ENCODE results near the gene RBM6. TPM values are rescaled to one million over a fixed set of nuclear protein-coding genes. Genes with fewer than 3 reads are reported as not detected.

The RBM6 gene
- total and polyA plus RNA-seq, 9 of the 15 experiments (the other 6 are each of a cell fraction or from before 2014, with no cell fraction given): 19.9 to 82.2 (median 57.8) TPM

DNA sequence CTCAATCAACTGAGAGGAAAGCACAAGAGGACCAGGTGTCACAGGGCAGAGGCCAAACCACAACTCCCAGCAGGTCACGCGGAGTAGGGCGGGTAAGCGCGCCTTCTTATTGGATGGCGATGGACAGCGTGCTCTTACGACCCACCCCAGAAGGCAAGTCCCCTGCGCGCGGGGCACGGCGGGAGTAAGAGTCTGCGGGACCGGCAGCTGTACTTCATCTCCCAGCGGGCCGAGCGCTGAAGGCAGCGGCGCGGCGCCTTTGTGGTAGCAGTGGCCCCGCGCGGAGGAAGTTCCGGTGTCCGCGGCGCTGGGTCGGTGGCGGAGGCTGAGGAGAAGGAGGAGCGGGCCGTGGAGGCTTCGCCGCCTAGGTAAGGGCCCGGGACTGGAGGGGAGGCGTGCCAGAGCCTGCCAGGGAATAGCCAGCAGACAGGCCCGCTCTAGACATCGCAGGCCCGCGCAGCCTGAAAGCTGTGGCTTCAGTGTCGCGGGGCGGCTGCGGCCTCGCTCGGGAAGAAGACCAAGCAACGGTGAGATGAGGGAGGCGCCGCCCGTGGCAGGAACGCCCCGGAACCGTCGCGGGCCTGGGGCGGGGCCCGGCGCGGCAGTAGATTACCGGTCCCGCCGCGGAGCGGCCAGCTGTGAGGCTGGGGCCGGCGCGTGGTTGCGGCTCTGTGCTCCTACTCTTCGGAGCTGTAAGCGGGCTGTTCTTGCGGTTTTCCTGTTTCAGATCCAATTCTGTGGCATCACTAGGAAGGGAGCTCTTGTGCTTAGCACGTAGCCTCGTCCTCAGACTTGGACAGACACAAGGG lies at the start of gene RBM6 (continued):
- TF ChIP-seq, protein P1, sequence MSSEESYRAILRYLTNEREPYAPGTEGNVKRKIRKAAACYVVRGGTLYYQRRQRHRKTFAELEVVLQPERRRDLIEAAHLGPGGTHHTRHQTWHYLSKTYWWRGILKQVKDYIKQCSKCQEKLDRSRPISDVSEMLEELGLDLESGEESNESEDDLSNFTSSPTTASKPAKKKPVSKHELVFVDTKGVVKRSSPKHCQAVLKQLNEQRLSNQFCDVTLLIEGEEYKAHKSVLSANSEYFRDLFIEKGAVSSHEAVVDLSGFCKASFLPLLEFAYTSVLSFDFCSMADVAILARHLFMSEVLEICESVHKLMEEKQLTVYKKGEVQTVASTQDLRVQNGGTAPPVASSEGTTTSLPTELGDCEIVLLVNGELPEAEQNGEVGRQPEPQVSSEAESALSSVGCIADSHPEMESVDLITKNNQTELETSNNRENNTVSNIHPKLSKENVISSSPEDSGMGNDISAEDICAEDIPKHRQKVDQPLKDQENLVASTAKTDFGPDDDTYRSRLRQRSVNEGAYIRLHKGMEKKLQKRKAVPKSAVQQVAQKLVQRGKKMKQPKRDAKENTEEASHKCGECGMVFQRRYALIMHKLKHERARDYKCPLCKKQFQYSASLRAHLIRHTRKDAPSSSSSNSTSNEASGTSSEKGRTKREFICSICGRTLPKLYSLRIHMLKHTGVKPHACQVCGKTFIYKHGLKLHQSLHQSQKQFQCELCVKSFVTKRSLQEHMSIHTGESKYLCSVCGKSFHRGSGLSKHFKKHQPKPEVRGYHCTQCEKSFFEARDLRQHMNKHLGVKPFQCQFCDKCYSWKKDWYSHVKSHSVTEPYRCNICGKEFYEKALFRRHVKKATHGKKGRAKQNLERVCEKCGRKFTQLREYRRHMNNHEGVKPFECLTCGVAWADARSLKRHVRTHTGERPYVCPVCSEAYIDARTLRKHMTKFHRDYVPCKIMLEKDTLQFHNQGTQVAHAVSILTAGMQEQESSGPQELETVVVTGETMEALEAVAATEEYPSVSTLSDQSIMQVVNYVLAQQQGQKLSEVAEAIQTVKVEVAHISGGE (CRISPR knock-in tag; IDR thresholded peaks at IDR 0.05): peak in 2 of 3 experiments; percentile 45 to 91; a peak in 3 of 6 replicates
- TF ChIP-seq, protein P2, sequence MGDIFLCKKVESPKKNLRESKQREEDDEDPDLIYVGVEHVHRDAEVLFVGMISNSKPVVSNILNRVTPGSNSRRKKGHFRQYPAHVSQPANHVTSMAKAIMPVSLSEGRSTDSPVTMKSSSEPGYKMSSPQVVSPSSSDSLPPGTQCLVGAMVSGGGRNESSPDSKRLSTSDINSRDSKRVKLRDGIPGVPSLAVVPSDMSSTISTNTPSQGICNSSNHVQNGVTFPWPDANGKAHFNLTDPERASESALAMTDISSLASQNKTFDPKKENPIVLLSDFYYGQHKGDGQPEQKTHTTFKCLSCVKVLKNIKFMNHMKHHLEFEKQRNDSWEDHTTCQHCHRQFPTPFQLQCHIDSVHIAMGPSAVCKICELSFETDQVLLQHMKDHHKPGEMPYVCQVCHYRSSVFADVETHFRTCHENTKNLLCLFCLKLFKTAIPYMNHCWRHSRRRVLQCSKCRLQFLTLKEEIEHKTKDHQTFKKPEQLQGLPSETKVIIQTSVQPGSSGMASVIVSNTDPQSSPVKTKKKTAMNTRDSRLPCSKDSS (IDR thresholded peaks at IDR 0.05; ENCODE audit: low read depth, partially characterized antibody): no peak
- no peak for TF ChIP-seq ZNF184 (CRISPR knock-in tag; IDR thresholded peaks at IDR 0.05)
- TF ChIP-seq, protein P3, sequence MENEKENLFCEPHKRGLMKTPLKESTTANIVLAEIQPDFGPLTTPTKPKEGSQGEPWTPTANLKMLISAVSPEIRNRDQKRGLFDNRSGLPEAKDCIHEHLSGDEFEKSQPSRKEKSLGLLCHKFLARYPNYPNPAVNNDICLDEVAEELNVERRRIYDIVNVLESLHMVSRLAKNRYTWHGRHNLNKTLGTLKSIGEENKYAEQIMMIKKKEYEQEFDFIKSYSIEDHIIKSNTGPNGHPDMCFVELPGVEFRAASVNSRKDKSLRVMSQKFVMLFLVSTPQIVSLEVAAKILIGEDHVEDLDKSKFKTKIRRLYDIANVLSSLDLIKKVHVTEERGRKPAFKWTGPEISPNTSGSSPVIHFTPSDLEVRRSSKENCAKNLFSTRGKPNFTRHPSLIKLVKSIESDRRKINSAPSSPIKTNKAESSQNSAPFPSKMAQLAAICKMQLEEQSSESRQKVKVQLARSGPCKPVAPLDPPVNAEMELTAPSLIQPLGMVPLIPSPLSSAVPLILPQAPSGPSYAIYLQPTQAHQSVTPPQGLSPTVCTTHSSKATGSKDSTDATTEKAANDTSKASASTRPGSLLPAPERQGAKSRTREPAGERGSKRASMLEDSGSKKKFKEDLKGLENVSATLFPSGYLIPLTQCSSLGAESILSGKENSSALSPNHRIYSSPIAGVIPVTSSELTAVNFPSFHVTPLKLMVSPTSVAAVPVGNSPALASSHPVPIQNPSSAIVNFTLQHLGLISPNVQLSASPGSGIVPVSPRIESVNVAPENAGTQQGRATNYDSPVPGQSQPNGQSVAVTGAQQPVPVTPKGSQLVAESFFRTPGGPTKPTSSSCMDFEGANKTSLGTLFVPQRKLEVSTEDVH (IDR thresholded peaks at IDR 0.05; ENCODE audit: low read depth, partially characterized antibody): peak; percentile 62
- TF ChIP-seq, protein P4, sequence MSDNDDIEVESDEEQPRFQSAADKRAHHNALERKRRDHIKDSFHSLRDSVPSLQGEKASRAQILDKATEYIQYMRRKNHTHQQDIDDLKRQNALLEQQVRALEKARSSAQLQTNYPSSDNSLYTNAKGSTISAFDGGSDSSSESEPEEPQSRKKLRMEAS (CRISPR knock-in tag; IDR thresholded peaks at IDR 0.05): peak; percentile 87
- TF ChIP-seq HNRNPUL1 (IDR thresholded peaks at IDR 0.05; ENCODE audit: low read length): no peak
- TF ChIP-seq TSC22D4 (tag; IDR thresholded peaks at IDR 0.05): no peak
- TF ChIP-seq, protein P5, sequence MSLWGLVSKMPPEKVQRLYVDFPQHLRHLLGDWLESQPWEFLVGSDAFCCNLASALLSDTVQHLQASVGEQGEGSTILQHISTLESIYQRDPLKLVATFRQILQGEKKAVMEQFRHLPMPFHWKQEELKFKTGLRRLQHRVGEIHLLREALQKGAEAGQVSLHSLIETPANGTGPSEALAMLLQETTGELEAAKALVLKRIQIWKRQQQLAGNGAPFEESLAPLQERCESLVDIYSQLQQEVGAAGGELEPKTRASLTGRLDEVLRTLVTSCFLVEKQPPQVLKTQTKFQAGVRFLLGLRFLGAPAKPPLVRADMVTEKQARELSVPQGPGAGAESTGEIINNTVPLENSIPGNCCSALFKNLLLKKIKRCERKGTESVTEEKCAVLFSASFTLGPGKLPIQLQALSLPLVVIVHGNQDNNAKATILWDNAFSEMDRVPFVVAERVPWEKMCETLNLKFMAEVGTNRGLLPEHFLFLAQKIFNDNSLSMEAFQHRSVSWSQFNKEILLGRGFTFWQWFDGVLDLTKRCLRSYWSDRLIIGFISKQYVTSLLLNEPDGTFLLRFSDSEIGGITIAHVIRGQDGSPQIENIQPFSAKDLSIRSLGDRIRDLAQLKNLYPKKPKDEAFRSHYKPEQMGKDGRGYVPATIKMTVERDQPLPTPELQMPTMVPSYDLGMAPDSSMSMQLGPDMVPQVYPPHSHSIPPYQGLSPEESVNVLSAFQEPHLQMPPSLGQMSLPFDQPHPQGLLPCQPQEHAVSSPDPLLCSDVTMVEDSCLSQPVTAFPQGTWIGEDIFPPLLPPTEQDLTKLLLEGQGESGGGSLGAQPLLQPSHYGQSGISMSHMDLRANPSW (CRISPR knock-in tag; IDR thresholded peaks at IDR 0.05): peak; percentile 5; the same call in 1 of the 2 replicates
- TF ChIP-seq GABPB2 (CRISPR knock-in tag; conservative IDR thresholded peaks at IDR 0.05): no peak
- TF ChIP-seq MCM7 (IDR thresholded peaks at IDR 0.05): no peak
- no peak for TF ChIP-seq ZKSCAN1 (IDR thresholded peaks at IDR 0.05; ENCODE audit: low read depth, low read length)
- TF ChIP-seq, protein P6, sequence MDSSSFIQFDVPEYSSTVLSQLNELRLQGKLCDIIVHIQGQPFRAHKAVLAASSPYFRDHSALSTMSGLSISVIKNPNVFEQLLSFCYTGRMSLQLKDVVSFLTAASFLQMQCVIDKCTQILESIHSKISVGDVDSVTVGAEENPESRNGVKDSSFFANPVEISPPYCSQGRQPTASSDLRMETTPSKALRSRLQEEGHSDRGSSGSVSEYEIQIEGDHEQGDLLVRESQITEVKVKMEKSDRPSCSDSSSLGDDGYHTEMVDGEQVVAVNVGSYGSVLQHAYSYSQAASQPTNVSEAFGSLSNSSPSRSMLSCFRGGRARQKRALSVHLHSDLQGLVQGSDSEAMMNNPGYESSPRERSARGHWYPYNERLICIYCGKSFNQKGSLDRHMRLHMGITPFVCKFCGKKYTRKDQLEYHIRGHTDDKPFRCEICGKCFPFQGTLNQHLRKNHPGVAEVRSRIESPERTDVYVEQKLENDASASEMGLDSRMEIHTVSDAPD (CRISPR knock-in tag; IDR thresholded peaks at IDR 0.05): no peak
